Astrocyte (in vitro differentiated cells and primary cell): ENCODE data around the gene EXOSC10. TPM values are rescaled to one million over a fixed set of nuclear protein-coding genes. Genes with fewer than 3 reads are reported as not detected.

Experiments used
- DNase-seq: peaks from one replicate; pipeline ENCODE4 v3.0.0-alpha.2; 2010; ENCODE audit warnings: low read depth
- FAIRE-seq: peaks from 2 replicates; lab custom pipeline; 2011; peaks lifted over from hg19 to GRCh38; lab: Jason Lieb, UNC
- H2AFZ ChIP-seq: 2 replicates; pipeline ENCODE4 v1.6.0; 2012; ENCODE audit warnings: low read depth, low read length, inconsistent platforms
- H3K27ac ChIP-seq: 2 replicates; pipeline ENCODE4 v1.5.1; 2011; ENCODE audit warnings: low read depth, low read length, inconsistent platforms
- H3K27me3 ChIP-seq: 2 replicates; pipeline ENCODE4 v1.6.0; 2011; ENCODE audit warnings: low read length, inconsistent platforms; ENCODE audit not compliant: insufficient read depth
- H3K36me3 ChIP-seq: 2 replicates; pipeline ENCODE4 v1.5.1; 2011; ENCODE audit warnings: low read length, inconsistent platforms; ENCODE audit not compliant: insufficient read depth
- H3K4me1 ChIP-seq: 2 replicates; pipeline ENCODE4 v1.5.1; 2011; ENCODE audit warnings: low read length, inconsistent platforms; ENCODE audit not compliant: insufficient read depth
- H3K4me2 ChIP-seq: 2 replicates; pipeline ENCODE4 v1.6.0; 2012; ENCODE audit warnings: low read length, inconsistent platforms
- H3K4me3 ChIP-seq: 2 replicates; pipeline ENCODE4 v1.5.1; 2011; ENCODE audit warnings: low read depth, mild to moderate bottlenecking, low read length, inconsistent platforms; ENCODE audit not compliant: insufficient read depth
- H3K79me2 ChIP-seq: 2 replicates; pipeline ENCODE4 v1.6.0; 2012; ENCODE audit warnings: mild to moderate bottlenecking, low read length, inconsistent platforms; ENCODE audit not compliant: insufficient read depth
- H3K9ac ChIP-seq: 2 replicates; pipeline ENCODE4 v1.6.0; 2012; ENCODE audit warnings: mild to moderate bottlenecking, low read length, inconsistent platforms
- H3K9me3 ChIP-seq: 2 replicates; pipeline ENCODE4 v1.5.1; 2012; ENCODE audit warnings: low read depth, mild to moderate bottlenecking, low read length, inconsistent platforms; ENCODE audit not compliant: insufficient read depth
- H4K20me1 ChIP-seq: 2 replicates; pipeline ENCODE4 v1.6.0; 2012; ENCODE audit warnings: low read length, inconsistent platforms; ENCODE audit not compliant: insufficient read depth
- H3K27ac Mint-ChIP-seq: one replicate; pipeline ENCODE4 v1.8.0; 2021; ENCODE audit warnings: mild to moderate bottlenecking, mixed read lengths; ENCODE audit not compliant: unreplicated experiment
- H3K27me3 Mint-ChIP-seq: one replicate; pipeline ENCODE4 v1.8.0; 2021; ENCODE audit warnings: low read depth, mixed read lengths; ENCODE audit not compliant: unreplicated experiment
- H3K36me3 Mint-ChIP-seq: one replicate; pipeline ENCODE4 v1.8.0; 2021; ENCODE audit warnings: low read depth, mixed read lengths; ENCODE audit not compliant: unreplicated experiment
- H3K4me1 Mint-ChIP-seq: one replicate; pipeline ENCODE4 v1.8.0; 2021; ENCODE audit warnings: low read depth, mixed read lengths; ENCODE audit not compliant: unreplicated experiment
- H3K4me3 Mint-ChIP-seq: one replicate; pipeline ENCODE4 v1.8.0; 2021; ENCODE audit warnings: mild to moderate bottlenecking, moderate library complexity, mixed read lengths; ENCODE audit not compliant: unreplicated experiment
- H3K9me3 Mint-ChIP-seq: one replicate; pipeline ENCODE4 v1.8.0; 2021; ENCODE audit warnings: mild to moderate bottlenecking, mixed read lengths; ENCODE audit not compliant: unreplicated experiment
- EZH2 ChIP-seq: IDR thresholded peaks from 2 replicates; pipeline ENCODE4 v1.6.1; 2012; ENCODE audit warnings: mild to moderate bottlenecking, low read length, inconsistent platforms; ENCODE audit not compliant: insufficient read depth
- total RNA-seq: library from RNA; stranded (reverse); gene quantifications from 2 replicates; pipeline ENCODE4 v1.2.1, GENCODE V29; 2021
- TF ChIP-seq, protein P1 (sequence below): IDR thresholded peaks from 2 replicates; pipeline ENCODE4 v1.5.1; 2011; ENCODE audit warnings: low read depth, mild to moderate bottlenecking, inconsistent platforms, low read length, moderate library complexity; ENCODE audit not compliant: insufficient read depth

The EXOSC10 gene
- total RNA-seq, 1 donor from 2014 or later: 56.8 TPM

DNA sequence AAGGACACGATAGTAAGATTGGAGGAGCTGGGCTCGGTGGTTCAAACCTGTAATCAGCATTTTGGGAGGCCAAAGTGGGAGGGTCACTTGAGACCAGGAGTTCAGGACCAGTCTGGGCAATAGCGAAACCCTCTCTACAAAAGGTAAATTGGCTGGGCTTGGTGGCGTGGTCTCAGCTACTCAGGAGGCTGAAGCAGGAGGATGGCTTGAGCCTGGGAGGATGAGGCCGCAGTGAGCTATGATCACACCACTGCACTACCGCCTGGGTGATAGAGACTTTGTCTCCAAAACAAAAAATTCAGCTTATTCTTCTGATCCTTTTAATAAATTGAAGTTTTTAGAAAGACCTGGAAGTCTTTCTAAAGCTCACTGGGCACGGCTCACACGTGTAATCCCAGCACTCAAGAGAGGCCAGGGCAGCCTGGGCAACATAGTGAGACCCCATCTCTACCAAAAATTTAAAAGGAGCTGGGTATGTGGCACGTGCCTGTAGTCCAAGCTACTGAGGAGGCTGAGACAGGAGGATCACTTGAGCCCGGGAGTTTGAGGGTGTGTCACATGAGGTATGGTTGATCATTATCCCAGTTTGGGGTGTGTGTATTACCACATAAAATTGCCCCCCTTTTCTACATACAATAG lies 67.9 kb downstream of the EXOSC10 start:
- Histone ChIP-seq H3K9me3 (no peaks in the 10 kb centered on the region), H3K79me2 (peaks cover 3% of the 10 kb centered on the region), H3K4me2 (no peak overlapping the region), H3K36me3 (peaks cover 16% of the 10 kb centered on the region), H3K27ac (no peak overlapping the region), H4K20me1 (peaks cover 14% of the 10 kb centered on the region), H2AFZ (no peak overlapping the region), H3K4me3 (no peak overlapping the region), H3K27me3 (no peaks in the 10 kb centered on the region), H3K9ac (no peak overlapping the region), H3K4me1 (no peaks in the 10 kb centered on the region)
- Mint-ChIP-seq H3K4me1 (no peaks in the 10 kb centered on the region), H3K9me3 (no peaks in the 10 kb centered on the region), H3K27me3 (no peaks in the 10 kb centered on the region), H3K27ac (no peak overlapping the region), H3K4me3 (no peak overlapping the region), H3K36me3 (peaks cover 12% of the 10 kb centered on the region)
- TF ChIP-seq, protein P1, sequence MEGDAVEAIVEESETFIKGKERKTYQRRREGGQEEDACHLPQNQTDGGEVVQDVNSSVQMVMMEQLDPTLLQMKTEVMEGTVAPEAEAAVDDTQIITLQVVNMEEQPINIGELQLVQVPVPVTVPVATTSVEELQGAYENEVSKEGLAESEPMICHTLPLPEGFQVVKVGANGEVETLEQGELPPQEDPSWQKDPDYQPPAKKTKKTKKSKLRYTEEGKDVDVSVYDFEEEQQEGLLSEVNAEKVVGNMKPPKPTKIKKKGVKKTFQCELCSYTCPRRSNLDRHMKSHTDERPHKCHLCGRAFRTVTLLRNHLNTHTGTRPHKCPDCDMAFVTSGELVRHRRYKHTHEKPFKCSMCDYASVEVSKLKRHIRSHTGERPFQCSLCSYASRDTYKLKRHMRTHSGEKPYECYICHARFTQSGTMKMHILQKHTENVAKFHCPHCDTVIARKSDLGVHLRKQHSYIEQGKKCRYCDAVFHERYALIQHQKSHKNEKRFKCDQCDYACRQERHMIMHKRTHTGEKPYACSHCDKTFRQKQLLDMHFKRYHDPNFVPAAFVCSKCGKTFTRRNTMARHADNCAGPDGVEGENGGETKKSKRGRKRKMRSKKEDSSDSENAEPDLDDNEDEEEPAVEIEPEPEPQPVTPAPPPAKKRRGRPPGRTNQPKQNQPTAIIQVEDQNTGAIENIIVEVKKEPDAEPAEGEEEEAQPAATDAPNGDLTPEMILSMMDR: no peak
- TF ChIP-seq EZH2: no peak
- no peak for FAIRE-seq
- no peak for DNase-seq

DNA sequence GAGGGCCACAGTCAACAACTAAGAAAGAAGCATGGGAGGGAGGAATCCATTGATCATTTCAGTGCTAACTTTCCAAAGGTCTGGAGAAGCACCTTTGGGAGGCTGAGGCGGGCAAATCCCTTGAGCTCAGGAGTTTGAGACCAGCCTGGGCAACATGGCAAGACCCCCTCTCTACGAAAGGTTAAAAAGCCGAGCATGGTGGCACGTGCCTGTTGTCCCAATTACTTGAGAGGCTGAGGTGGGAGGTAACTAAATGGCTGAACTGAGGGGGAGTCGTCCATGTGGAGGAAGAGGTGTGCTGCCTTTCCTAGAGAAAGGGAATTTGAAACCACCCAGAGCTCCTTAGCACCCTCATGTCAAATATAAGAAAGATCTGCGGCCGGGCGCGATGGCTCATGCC lies 68.8 kb downstream of the EXOSC10 start:
- Histone ChIP-seq H3K79me2 (peaks cover 5% of the 10 kb centered on the region), H2AFZ (no peak overlapping the region), H3K27me3 (no peaks in the 10 kb centered on the region), H3K36me3 (peaks cover 24% of the 10 kb centered on the region), H3K4me1 (no peaks in the 10 kb centered on the region), H3K4me3 (no peak overlapping the region), H3K27ac (no peak overlapping the region), H3K9me3 (no peaks in the 10 kb centered on the region), H3K9ac (no peak overlapping the region), H4K20me1 (peaks cover 20% of the 10 kb centered on the region), H3K4me2 (no peak overlapping the region)
- H3K36me3 Mint-ChIP-seq: peaks cover 17% of the 10 kb centered on the region
- DNase-seq: no peak
- H3K27ac Mint-ChIP-seq: no peak overlapping the region
- FAIRE-seq: no peak
- no peak overlapping the region for H3K4me3 Mint-ChIP-seq
- H3K27me3 Mint-ChIP-seq: no peaks in the 10 kb centered on the region
- H3K9me3 Mint-ChIP-seq: no peaks in the 10 kb centered on the region
- no peak for TF ChIP-seq EZH2
- TF ChIP-seq, protein P1: no peak
- H3K4me1 Mint-ChIP-seq: peaks cover 4% of the 10 kb centered on the region

DNA sequence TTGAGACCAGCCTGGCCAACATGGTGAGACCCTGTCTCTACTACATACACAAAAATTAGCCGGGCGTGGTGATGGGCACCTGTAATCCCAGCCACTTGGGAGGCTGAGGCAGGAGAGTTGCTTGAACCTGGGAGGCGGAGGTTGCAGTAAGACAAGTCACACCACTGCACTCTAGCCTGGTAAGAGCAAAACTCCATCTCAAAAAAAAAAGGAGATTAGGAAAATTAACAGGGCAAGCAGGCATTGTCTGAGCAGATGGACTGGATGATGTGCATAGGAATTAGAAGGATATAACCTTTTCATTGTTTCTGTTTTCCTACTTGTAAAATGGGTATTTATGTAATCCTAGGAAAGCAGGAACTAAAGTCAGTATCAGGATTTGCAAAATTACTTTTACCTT lies 71.7 kb downstream of the EXOSC10 start:
- no peak overlapping the region for H3K4me3 Mint-ChIP-seq

More for the DNA sequence above, 71.7 kb downstream of the EXOSC10 start:
- peaks cover 4% of the 10 kb centered on the region for H3K4me1 Mint-ChIP-seq
- Histone ChIP-seq H3K9ac (no peak overlapping the region), H3K36me3 (peaks cover 48% of the 10 kb centered on the region), H2AFZ (no peak overlapping the region), H3K4me3 (no peak overlapping the region), H3K9me3 (no peaks in the 10 kb centered on the region), H3K4me1 (no peaks in the 10 kb centered on the region), H3K79me2 (peaks cover 8% of the 10 kb centered on the region), H4K20me1 (peaks cover 45% of the 10 kb centered on the region), H3K4me2 (no peak overlapping the region), H3K27ac (no peak overlapping the region), H3K27me3 (no peaks in the 10 kb centered on the region)
- no peaks in the 10 kb centered on the region for H3K27me3 Mint-ChIP-seq
- FAIRE-seq (no peak), DNase-seq (no peak)
- no peak for TF ChIP-seq EZH2
- no peak overlapping the region for H3K27ac Mint-ChIP-seq
- H3K9me3 Mint-ChIP-seq: no peaks in the 10 kb centered on the region
- peaks cover 19% of the 10 kb centered on the region for H3K36me3 Mint-ChIP-seq
